ENCODE results near the gene GATA2.
A peak's percentile ranks its signal among the peaks of the same experiment; 100 is the strongest.

The GATA2 gene

GRCh38 chr3:128492671-128493569 lies at the start of gene GATA2:
TSS of gene GATA2 (minus strand) at chr3:128493201. CDS start at chr3:128487031, 6,170 bp downstream.
- DNase-seq: no peak
- Mint-ChIP-seq H3K27me3 (peaks cover 59 to 84% of the 10 kb centered on the region in 2 donors), H3K4me3 (peak within 1 kb of the TSS; percentile 65 to 66), H3K36me3 (no peaks in the 10 kb centered on the region), H3K4me1 (peaks cover 26 to 53% of the 10 kb centered on the region in 2 donors), H3K9me3 (no peaks in the 10 kb centered on the region), H3K27ac (peak within 1 kb of the TSS; percentile 84)
- ATAC-seq (replicated peaks): peak; percentile 22 to 30

- ATAC-seq (replicated peaks): no peak
- H3K4me3 Mint-ChIP-seq: no peak overlapping the region
- H3K9me3 Mint-ChIP-seq: peaks cover 9 to 13% of the 10 kb centered on the region in 2 donors
- no peak for DNase-seq
- H3K27me3 Mint-ChIP-seq: peaks cover 30 to 52% of the 10 kb centered on the region in 2 donors
- no peaks in the 10 kb centered on the region for H3K4me1 Mint-ChIP-seq
- peaks cover 0 to 2% of the 10 kb centered on the region in 2 donors for H3K36me3 Mint-ChIP-seq
- H3K27ac Mint-ChIP-seq: no peak overlapping the region
These were observed 48.2 kb upstream of the GATA2 start for GRCh38 chr3:128541246-128541645.

- Mint-ChIP-seq H3K4me3 (no peak overlapping the region), H3K4me1 (no peaks in the 10 kb centered on the region)
These were observed 46.4 kb upstream of the GATA2 start for GRCh38 chr3:128539376-128539775.

GRCh38 chr3:128537091-128537703 lies 44.2 kb upstream of the GATA2 start:
- no peak overlapping the region for H3K27ac Mint-ChIP-seq
- H3K27me3 Mint-ChIP-seq: peaks cover 48 to 65% of the 10 kb centered on the region in 2 donors
- no peak overlapping the region for H3K4me3 Mint-ChIP-seq
- ATAC-seq (replicated peaks): no peak
- H3K4me1 Mint-ChIP-seq: no peaks in the 10 kb centered on the region
- H3K9me3 Mint-ChIP-seq: peaks cover 0 to 2% of the 10 kb centered on the region in 2 donors
- no peaks in the 10 kb centered on the region for H3K36me3 Mint-ChIP-seq
- DNase-seq: no peak

More at GRCh38 chr3:128539376-128539775, 46.4 kb upstream of the GATA2 start:
- no peak for DNase-seq
- Mint-ChIP-seq H3K9me3 (peaks cover 9 to 13% of the 10 kb centered on the region in 2 donors), H3K27me3 (peaks cover 41 to 60% of the 10 kb centered on the region in 2 donors), H3K27ac (no peak overlapping the region), H3K36me3 (peaks cover 0 to 2% of the 10 kb centered on the region in 2 donors)
- no peak for ATAC-seq (replicated peaks)

- Mint-ChIP-seq H3K36me3 (no peaks in the 10 kb centered on the region), H3K27ac (no peak overlapping the region), H3K9me3 (no peaks in the 10 kb centered on the region), H3K27me3 (peaks cover 27 to 42% of the 10 kb centered on the region in 2 donors), H3K4me3 (no peak overlapping the region), H3K4me1 (no peaks in the 10 kb centered on the region)
- no peak for DNase-seq
- ATAC-seq (replicated peaks): no peak
These were observed 39.3 kb upstream of the GATA2 start for GRCh38 chr3:128532012-128532983.

GRCh38 chr3:128524374-128525299 lies 31.6 kb upstream of the GATA2 start:
- Mint-ChIP-seq H3K27ac (no peak overlapping the region), H3K4me3 (no peak overlapping the region), H3K27me3 (peaks cover 17 to 23% of the 10 kb centered on the region in 2 donors), H3K9me3 (no peaks in the 10 kb centered on the region), H3K4me1 (no peaks in the 10 kb centered on the region), H3K36me3 (no peaks in the 10 kb centered on the region)
- no peak for DNase-seq
- ATAC-seq (replicated peaks): no peak

- H3K4me1 Mint-ChIP-seq: no peaks in the 10 kb centered on the region
- no peaks in the 10 kb centered on the region for H3K9me3 Mint-ChIP-seq
- no peak overlapping the region for H3K4me3 Mint-ChIP-seq
- H3K36me3 Mint-ChIP-seq: no peaks in the 10 kb centered on the region
- H3K27ac Mint-ChIP-seq: no peak overlapping the region
- H3K27me3 Mint-ChIP-seq: peaks cover 27 to 33% of the 10 kb centered on the region in 2 donors
- ATAC-seq (replicated peaks): no peak
- DNase-seq: no peak
These were observed 30.6 kb upstream of the GATA2 start for GRCh38 chr3:128523591-128523990.

- no peak for ATAC-seq (replicated peaks)
- peaks cover 29 to 42% of the 10 kb centered on the region in 2 donors for H3K27me3 Mint-ChIP-seq
- H3K27ac Mint-ChIP-seq: no peak overlapping the region
- no peaks in the 10 kb centered on the region for H3K4me1 Mint-ChIP-seq
- no peaks in the 10 kb centered on the region for H3K9me3 Mint-ChIP-seq
- DNase-seq: no peak
- no peak overlapping the region for H3K4me3 Mint-ChIP-seq
- H3K36me3 Mint-ChIP-seq: no peaks in the 10 kb centered on the region
These were observed 28.7 kb upstream of the GATA2 start for GRCh38 chr3:128521715-128522114.

GRCh38 chr3:128518587-128519490 lies 25.8 kb upstream of the GATA2 start:
- DNase-seq (no peak), ATAC-seq (replicated peaks) (no peak)
- no peaks in the 10 kb centered on the region for H3K36me3 Mint-ChIP-seq
- H3K27me3 Mint-ChIP-seq: peaks cover 26 to 54% of the 10 kb centered on the region in 2 donors
- peaks cover 5 to 10% of the 10 kb centered on the region in 2 donors for H3K9me3 Mint-ChIP-seq
- no peaks in the 10 kb centered on the region for H3K4me1 Mint-ChIP-seq
- H3K27ac Mint-ChIP-seq: no peak overlapping the region
- H3K4me3 Mint-ChIP-seq: no peak overlapping the region

- peaks cover 10 to 11% of the 10 kb centered on the region in 2 donors for H3K9me3 Mint-ChIP-seq
- no peaks in the 10 kb centered on the region for H3K36me3 Mint-ChIP-seq
- ATAC-seq (replicated peaks) (no peak), DNase-seq (no peak)
- no peaks in the 10 kb centered on the region for H3K4me1 Mint-ChIP-seq
- H3K27ac Mint-ChIP-seq: no peak overlapping the region
- peaks cover 26 to 54% of the 10 kb centered on the region in 2 donors for H3K27me3 Mint-ChIP-seq
- H3K4me3 Mint-ChIP-seq: no peak overlapping the region
These were observed 24.6 kb upstream of the GATA2 start for GRCh38 chr3:128517648-128518047.

GRCh38 chr3:128515967-128516366 lies 23.0 kb upstream of the GATA2 start:
- ATAC-seq (replicated peaks): no peak
- H3K27me3 Mint-ChIP-seq: peaks cover 26 to 53% of the 10 kb centered on the region in 2 donors
- DNase-seq: no peak

GRCh38 chr3:128508852-128509251 lies 15.9 kb upstream of the GATA2 start:
- ATAC-seq (replicated peaks) (no peak), DNase-seq (no peak)
- Mint-ChIP-seq H3K9me3 (peaks cover 5 to 6% of the 10 kb centered on the region in 2 donors), H3K4me3 (no peak overlapping the region), H3K27me3 (peaks cover 24 to 42% of the 10 kb centered on the region in 2 donors), H3K36me3 (no peaks in the 10 kb centered on the region), H3K4me1 (no peaks in the 10 kb centered on the region), H3K27ac (no peak overlapping the region)

More at GRCh38 chr3:128515967-128516366, 23.0 kb upstream of the GATA2 start:
- H3K4me3 Mint-ChIP-seq: no peak overlapping the region
- H3K27ac Mint-ChIP-seq: no peak overlapping the region
- H3K9me3 Mint-ChIP-seq: peaks cover 10 to 11% of the 10 kb centered on the region in 2 donors
- H3K4me1 Mint-ChIP-seq: no peaks in the 10 kb centered on the region
- no peaks in the 10 kb centered on the region for H3K36me3 Mint-ChIP-seq

All from stimulated activated naive B cell treated with anti-CD40 and anti-IgM and Interleukin-4, amounts not matched to agents 10 μg/mL and 1 μg/mL and 100 μg/mL, for 72 hours (primary cell).